Common myeloid progenitor, CD34-positive (primary cell): ENCODE measurements around the gene TNFRSF21.

Experiments
- CTCF ChIA-PET: fragments of 350-600 bp; sonication (Branson Sonifier 250); formaldehyde crosslinking; loops from one replicate; lab custom pipeline; 2021; ENCODE audit warnings: antibody characterized with exemption; lab: Charles Lee
- POLR2A ChIA-PET: fragments of 350-600 bp; sonication (Branson Sonifier 250); formaldehyde crosslinking; loops from one replicate; lab custom pipeline; 2021; ENCODE audit warnings: antibody characterized with exemption; lab: Charles Lee
- DNase-seq, 3 donors: peaks; one replicate each; pipeline versions ENCODE4 v3.0.0 to v3.0.0-alpha.2; 2013
- H3K27ac ChIP-seq, 2 experiments: 1 replicate in 1 of 2; 2 replicates in 1 of 2; pipeline ENCODE4 v1.7.0; 2013; ENCODE audit warnings: inconsistent platforms in 2 of 2, low read length in 2 of 2, mild to moderate bottlenecking in 2 of 2, low read depth in 1 of 2, moderate library complexity in 1 of 2; ENCODE audit not compliant: severe bottlenecking in 2 of 2, insufficient read depth in 1 of 2, poor library complexity in 1 of 2
- H3K27me3 ChIP-seq, 5 experiments: replicated peaks in 2 of 5; 1 replicate in 3 of 5; 2 replicates in 2 of 5; pipeline versions ENCODE4 v1.6.1 to v1.7.0; 2013; ENCODE audit warnings: low read length in 4 of 5, mild to moderate bottlenecking in 2 of 5, moderate library complexity in 2 of 5, inconsistent platforms in 1 of 5; ENCODE audit not compliant: insufficient read depth in 5 of 5, control insufficient read depth in 4 of 5
- H3K36me3 ChIP-seq, 4 experiments: 1 replicate in 2 of 4; 2 replicates in 2 of 4; pipeline versions ENCODE4 v1.6.1 to v1.7.0; 2013; ENCODE audit warnings: low read length in 3 of 4, control low read depth in 1 of 4, mild to moderate bottlenecking in 1 of 4; ENCODE audit not compliant: control insufficient read depth in 4 of 4, insufficient read depth in 4 of 4
- H3K4me1 ChIP-seq, 4 experiments: 1 replicate in 3 of 4; 2 replicates in 1 of 4; pipeline versions ENCODE4 v1.6.1 to v1.7.1; 2013; ENCODE audit warnings: low read length in 3 of 4, mild to moderate bottlenecking in 3 of 4, control low read depth in 1 of 4, inconsistent platforms in 1 of 4, moderate library complexity in 1 of 4; ENCODE audit not compliant: control insufficient read depth in 4 of 4, insufficient read depth in 4 of 4; ENCODE audit errors: control extremely low read depth in 1 of 4
- H3K4me3 ChIP-seq, 7 experiments: 1 replicate in 4 of 7; 2 replicates in 3 of 7; pipeline versions ENCODE4 v1.5.1 to v1.7.0; 2013; ENCODE audit warnings: mild to moderate bottlenecking in 7 of 7, low read length in 6 of 7, moderate library complexity in 6 of 7, inconsistent platforms in 2 of 7, low read depth in 2 of 7, control low read depth in 1 of 7; ENCODE audit not compliant: insufficient read depth in 4 of 7, control insufficient read depth in 1 of 7; ENCODE audit errors: extremely low read depth in 1 of 7
- H3K9me3 ChIP-seq, 5 experiments: 1 replicate in 4 of 5; 2 replicates in 1 of 5; pipeline versions ENCODE4 v1.6.1 to v1.7.1; 2013; ENCODE audit warnings: low read length in 4 of 5, mild to moderate bottlenecking in 2 of 5, inconsistent platforms in 1 of 5, low read depth in 1 of 5, moderate library complexity in 1 of 5; ENCODE audit not compliant: control insufficient read depth in 4 of 5, insufficient read depth in 2 of 5; ENCODE audit errors: control extremely low read depth in 1 of 5
- WGBS: methylation state at CpG from one replicate; pipeline ENCODE4 v1.1.5; 2013; ENCODE audit not compliant: insufficient coverage; 5-methylcytosine and 5-hydroxymethylcytosine counted together

The TNFRSF21 gene

GRCh38 chr6:47250302-47250701, 59.4 kb downstream of the TNFRSF21 start:
- ChIA-PET POLR2A (no interaction called here), CTCF (no interaction called here)
- Histone ChIP-seq H3K27ac (no peak overlapping the region), H3K4me3 (no peak overlapping the region), H3K27me3 (no peaks in the 10 kb centered on the region), H3K4me1 (peaks cover 18 to 34% (median 33%) of the 10 kb centered on the region in 4 experiments), H3K36me3 (peaks cover 3 to 16% (median 4%) of the 10 kb centered on the region in 4 experiments), H3K9me3 (no peaks in the 10 kb centered on the region)
- 100% methylated on average over 1 of the region's 1 CpG for WGBS
- DNase-seq = no peak

DNA sequence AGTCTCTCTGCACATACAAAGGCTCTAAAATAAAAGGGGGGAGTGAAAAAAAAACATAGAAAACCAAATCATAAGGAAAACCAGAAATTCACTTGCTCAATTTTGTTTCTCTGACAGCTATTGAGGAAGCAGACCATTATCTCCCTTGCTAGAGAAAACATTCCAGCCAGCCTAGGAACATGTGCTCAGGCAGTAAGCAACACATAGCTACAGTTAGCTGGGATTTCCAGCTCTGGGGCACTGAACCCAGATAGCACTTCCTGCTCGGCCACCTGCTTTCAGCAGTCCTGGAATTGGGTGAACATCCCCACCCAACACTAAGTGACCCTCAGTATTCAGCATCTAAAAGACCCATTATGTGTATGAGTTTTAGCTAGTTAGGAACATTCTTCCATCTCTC, 61.3 kb downstream of the TNFRSF21 start:
- H3K27ac ChIP-seq = peak overlapping the region in 1 of 2 experiments; percentile 50
- POLR2A ChIA-PET = no interaction called here
- H3K4me3 ChIP-seq = no peak overlapping the region
- DNase-seq = no peak
- CTCF ChIA-PET = interaction anchor here (0.9 to 1.4 kb wide), 5 partner anchors 14 to 65 kb away, joined by 3 read pairs; no protein-coding TSS in a partner anchor
- peaks cover 3 to 16% (median 4%) of the 10 kb centered on the region in 4 experiments for H3K36me3 ChIP-seq
- no peaks in the 10 kb centered on the region for H3K27me3 ChIP-seq
- WGBS = no CpG with 5 or more reads among the region's 1 CpG
- peaks cover 18 to 43% (median 34%) of the 10 kb centered on the region in 4 experiments for H3K4me1 ChIP-seq
- no peaks in the 10 kb centered on the region for H3K9me3 ChIP-seq

- Histone ChIP-seq H3K27ac (peak overlapping the region in 1 of 2 experiments; percentile 50), H3K4me1 (peaks cover 23 to 52% (median 40%) of the 10 kb centered on the region in 4 experiments), H3K27me3 (no peaks in the 10 kb centered on the region), H3K9me3 (no peaks in the 10 kb centered on the region), H3K36me3 (peaks cover 0 to 5% (median under 1%) of the 10 kb centered on the region in 4 experiments), H3K4me3 (peak overlapping the region in 2 of 7 experiments; percentile 22 to 26)
- ChIA-PET CTCF (interaction anchor here (1.1 to 1.9 kb wide), 4 partner anchors 12 to 151 kb away, joined by 3 to 7 read pairs (median 5); no protein-coding TSS in a partner anchor), POLR2A (interaction anchor here (0.5 kb wide), 1 partner anchor 75 kb away, joined by 3 read pairs; no protein-coding TSS in a partner anchor)
- DNase-seq = peak; percentile 56 to 95 (median 89)
- 0% methylated on average over 2 of the region's 2 CpGs for WGBS
Measured at GRCh38 chr6:47247227-47247797, 62.4 kb downstream of the TNFRSF21 start.

GRCh38 chr6:47246551-47246950, 63.2 kb downstream of the TNFRSF21 start:
- H3K27me3 ChIP-seq = no peaks in the 10 kb centered on the region
- 0% methylated on average over 1 of the region's 2 CpGs for WGBS
- peaks cover 23 to 60% (median 48%) of the 10 kb centered on the region in 4 experiments for H3K4me1 ChIP-seq
- H3K9me3 ChIP-seq = no peaks in the 10 kb centered on the region
- H3K27ac ChIP-seq = peak overlapping the region in 1 of 2 experiments; percentile 62
- H3K36me3 ChIP-seq = peaks cover 0 to 3% (median under 1%) of the 10 kb centered on the region in 4 experiments
- peak in 2 of 3 donors; percentile 37 to 42 for DNase-seq
- no peak overlapping the region for H3K4me3 ChIP-seq
- CTCF ChIA-PET = interaction anchor here (0.8 to 1.9 kb wide), 4 partner anchors 11 to 150 kb away, joined by 3 to 7 read pairs (median 5); no protein-coding TSS in a partner anchor
- POLR2A ChIA-PET = no interaction called here

- Histone ChIP-seq H3K9me3 (no peaks in the 10 kb centered on the region), H3K4me3 (peak overlapping the region in 1 of 7 experiments; percentile 9), H3K27ac (peak overlapping the region in 1 of 2 experiments; percentile 62), H3K27me3 (no peaks in the 10 kb centered on the region), H3K36me3 (peaks cover 0 to 3% (median 0%) of the 10 kb centered on the region in 4 experiments), H3K4me1 (peaks cover 23 to 66% (median 49%) of the 10 kb centered on the region in 4 experiments)
- ChIA-PET POLR2A (no interaction called here), CTCF (interaction anchor here (0.7 to 1.9 kb wide), 6 partner anchors 10 to 149 kb away, joined by 3 to 7 read pairs (median 4); no protein-coding TSS in a partner anchor)
- peak in 2 of 3 donors; percentile 71 to 76 for DNase-seq
- 8% methylated on average over 2 of the region's 2 CpGs for WGBS
Measured at GRCh38 chr6:47245745-47246371, 63.8 kb downstream of the TNFRSF21 start.

- CTCF ChIA-PET = interaction anchor here (1.4 to 1.5 kb wide), 3 partner anchors 9 to 64 kb away, joined by 3 to 5 read pairs (median 3); no protein-coding TSS in a partner anchor
- POLR2A ChIA-PET = interaction anchor here (0.5 to 0.6 kb wide), 2 partner anchors 66 to 146 kb away, joined by 3 read pairs; no protein-coding TSS in a partner anchor
- peak overlapping the region in 1 of 2 experiments; percentile 84 for H3K27ac ChIP-seq
- no peaks in the 10 kb centered on the region for H3K27me3 ChIP-seq
- DNase-seq = peak; percentile 96 to 99 (median 99)
- peaks cover 20 to 76% (median 49%) of the 10 kb centered on the region in 4 experiments for H3K4me1 ChIP-seq
- peaks cover 0 to 2% (median 0%) of the 10 kb centered on the region in 4 experiments for H3K36me3 ChIP-seq
- 14% methylated on average over 10 of the region's 14 CpGs for WGBS
- H3K9me3 ChIP-seq = no peaks in the 10 kb centered on the region
- H3K4me3 ChIP-seq = peak overlapping the region in 2 of 7 experiments; percentile 12 to 19
Measured at GRCh38 chr6:47242483-47243386, 67.0 kb downstream of the TNFRSF21 start.
